Activated B cell treated with CpG ODN at 0.5 μM for 24 hours (primary cell): ENCODE data around the gene SLC35B2. TPM values are rescaled to one million over a fixed set of nuclear protein-coding genes. Genes with fewer than 3 reads are reported as not detected.

Experiments
- ATAC-seq: fragments of 200-7000 bp; cut with Tn5 transposase; one replicate; pipeline ENCODE4 v1.10.0; 2021; ENCODE audit warnings: low read depth, mild to moderate bottlenecking, moderate library complexity
- CTCF ChIA-PET: fragments of 350-600 bp; sonication (Branson Sonifier 250); formaldehyde crosslinking; loops from one replicate; lab custom pipeline; 2021; ENCODE audit warnings: antibody characterized with exemption; lab: Charles Lee
- POLR2A ChIA-PET: fragments of 350-600 bp; sonication (Branson Sonifier 250); formaldehyde crosslinking; loops from one replicate; lab custom pipeline; 2021; ENCODE audit warnings: antibody characterized with exemption; lab: Charles Lee
- DNase-seq: peaks from one replicate; pipeline ENCODE4 v3.0.0; 2022
- H3K27ac Mint-ChIP-seq: one replicate; pipeline ENCODE4 v1.8.0; 2020; ENCODE audit warnings: mixed read lengths
- H3K27me3 Mint-ChIP-seq: one replicate; pipeline ENCODE4 v1.8.0; 2021; ENCODE audit warnings: mixed read lengths
- H3K36me3 Mint-ChIP-seq: one replicate; pipeline ENCODE4 v1.8.0; 2021; ENCODE audit warnings: low read depth, mixed read lengths
- H3K4me1 Mint-ChIP-seq: one replicate; pipeline ENCODE4 v1.8.0; 2021; ENCODE audit warnings: mixed read lengths
- H3K4me3 Mint-ChIP-seq: one replicate; pipeline ENCODE4 v1.8.0; 2020; ENCODE audit warnings: mild to moderate bottlenecking, mixed read lengths
- H3K9me3 Mint-ChIP-seq: one replicate; pipeline ENCODE4 v1.8.0; 2020; ENCODE audit warnings: mixed read lengths
- CTCF ChIP-seq: fragments of 200-600 bp; IDR thresholded peaks from one replicate; pipeline ENCODE4 v1.8.0; 2022; ENCODE audit warnings: antibody characterized with exemption, mild to moderate bottlenecking
- intact Hi-C: fragments of 100-400 bp; cut with micrococcal nuclease; formaldehyde crosslinking; loops from one replicate; pipeline ENCODE4 v1.15.1; 2024
- total RNA-seq: library from RNA; stranded (reverse); gene quantifications from 2 replicates; pipeline ENCODE4 v1.2.3, GENCODE V29; 2022

SLC35B2 gene
- total RNA-seq, 1 donor from 2014 or later: 29.1 TPM

- DNase-seq (no peak), ATAC-seq (no peak)
- Mint-ChIP-seq H3K9me3 (no peaks in the 10 kb centered on the region), H3K27me3 (no peaks in the 10 kb centered on the region), H3K27ac (no peak overlapping the region), H3K4me3 (no peak overlapping the region), H3K36me3 (no peaks in the 10 kb centered on the region), H3K4me1 (peaks cover 15% of the 10 kb centered on the region)
- no peak for TF ChIP-seq CTCF
- intact Hi-C loops: no loop called here
- POLR2A ChIA-PET: interaction anchor here (0.6 kb wide), 1 partner anchor 20 kb away, joined by 3 read pairs; the partner anchor contains the start of gene HSP90AB1
- CTCF ChIA-PET: interaction anchor here (1.4 kb wide), 1 partner anchor 40 kb away, joined by 3 read pairs; no protein-coding TSS in a partner anchor
Observed at GRCh38 chr6:44227148-44227793, 30.1 kb downstream of the SLC35B2 start.

GRCh38 chr6:44226368-44227147, 30.8 kb downstream of the SLC35B2 start:
- H3K4me3 Mint-ChIP-seq: no peak overlapping the region
- H3K27ac Mint-ChIP-seq: no peak overlapping the region
- intact Hi-C loops: no loop called here
- peaks cover 20% of the 10 kb centered on the region for H3K4me1 Mint-ChIP-seq
- DNase-seq (no peak), ATAC-seq (no peak)
- POLR2A ChIA-PET: no interaction called here
- H3K9me3 Mint-ChIP-seq: no peaks in the 10 kb centered on the region
- no peaks in the 10 kb centered on the region for H3K27me3 Mint-ChIP-seq
- no peaks in the 10 kb centered on the region for H3K36me3 Mint-ChIP-seq
- TF ChIP-seq CTCF: no peak
- CTCF ChIA-PET: interaction anchor here (1.4 kb wide), 1 partner anchor 9 kb away, joined by 4 read pairs; no protein-coding TSS in a partner anchor

GRCh38 chr6:44225579-44226325, 31.6 kb downstream of the SLC35B2 start:
- Mint-ChIP-seq H3K9me3 (no peaks in the 10 kb centered on the region), H3K4me3 (no peak overlapping the region), H3K36me3 (no peaks in the 10 kb centered on the region), H3K27me3 (no peaks in the 10 kb centered on the region), H3K27ac (no peak overlapping the region), H3K4me1 (peaks cover 23% of the 10 kb centered on the region)
- no peak for ATAC-seq
- DNase-seq: no peak
- CTCF ChIA-PET: interaction anchor here (1.4 kb wide), 1 partner anchor 10 kb away, joined by 4 read pairs; no protein-coding TSS in a partner anchor
- POLR2A ChIA-PET: interaction anchor here (0.7 to 3.8 kb wide), 4 partner anchors 11 to 299 kb away, joined by 3 to 49 read pairs (median 10); partner anchors contain the start of gene HSP90AB1
- TF ChIP-seq CTCF: no peak
- intact Hi-C loops: no loop called here

- Mint-ChIP-seq H3K36me3 (no peaks in the 10 kb centered on the region), H3K9me3 (no peaks in the 10 kb centered on the region), H3K27me3 (no peaks in the 10 kb centered on the region), H3K4me1 (peaks cover 26% of the 10 kb centered on the region), H3K27ac (no peak overlapping the region), H3K4me3 (no peak overlapping the region)
- ATAC-seq (no peak), DNase-seq (no peak)
- ChIA-PET CTCF (interaction anchor here (0.8 to 2.3 kb wide), 3 partner anchors 11 to 43 kb away, joined by 4 to 15 read pairs (median 6); no protein-coding TSS in a partner anchor), POLR2A (interaction anchor here (0.7 to 3.8 kb wide), 6 partner anchors 12 to 298 kb away, joined by 3 to 49 read pairs (median 6); partner anchors contain the start of gene HSP90AB1)
- intact Hi-C loops: loop anchor here (5.0 kb wide), 2 partner anchors 98 to 112 kb away; partner anchors contain the start of genes MRPL14 and TMEM63B
- TF ChIP-seq CTCF: no peak
Observed at GRCh38 chr6:44224965-44225305, 32.4 kb downstream of the SLC35B2 start.
